MM.1S (cell line): ENCODE data around the gene WNK2.

Source experiments
- DNase-seq: peaks from one replicate; pipeline ENCODE4 v3.0.0-alpha.2; 2015
- H2AFZ ChIP-seq: fragments of 300-600 bp; sonication (generic); 2 replicates; pipeline ENCODE4 v1.6.0; 2016; ENCODE audit warnings: antibody characterized with exemption, low read length
- H3F3A ChIP-seq: fragments of 300-600 bp; sonication (generic); 2 replicates; pipeline ENCODE4 v1.6.1; 2016; ENCODE audit warnings: mild to moderate bottlenecking, antibody characterized with exemption, low read length, moderate library complexity, mixed read lengths; ENCODE audit not compliant: insufficient read depth
- H3K27ac ChIP-seq: fragments of 300-600 bp; sonication (generic); 2 replicates; pipeline ENCODE4 v1.5.1; 2016; ENCODE audit warnings: mild to moderate bottlenecking, low read length
- H3K27me3 ChIP-seq: fragments of 300-600 bp; sonication (generic); replicated peaks from 2 replicates; pipeline ENCODE4 v1.6.0; 2016; ENCODE audit warnings: low read length; ENCODE audit not compliant: insufficient read depth
- H3K36me3 ChIP-seq: fragments of 300-600 bp; sonication (generic); replicated peaks from 2 replicates; pipeline ENCODE4 v1.6.1; 2016; ENCODE audit warnings: mild to moderate bottlenecking, low read length, mixed read lengths; ENCODE audit not compliant: insufficient read depth
- H3K4me1 ChIP-seq: fragments of 300-600 bp; sonication (generic); 2 replicates; pipeline ENCODE4 v1.6.1; 2016; ENCODE audit warnings: low read length, mixed read lengths
- H3K4me2 ChIP-seq: fragments of 300-600 bp; sonication (generic); 2 replicates; pipeline ENCODE4 v1.6.0; 2016; ENCODE audit warnings: low read depth, low read length
- H3K4me3 ChIP-seq: fragments of 300-600 bp; sonication (generic); 2 replicates; pipeline ENCODE4 v1.5.1; 2016; ENCODE audit warnings: low read length, mixed read lengths
- H3K79me2 ChIP-seq: fragments of 300-600 bp; sonication (generic); 2 replicates; pipeline ENCODE4 v1.6.1; 2016; ENCODE audit warnings: mixed run types, low read length, mixed read lengths
- H3K9ac ChIP-seq: fragments of 300-600 bp; sonication (generic); 2 replicates; pipeline ENCODE4 v1.6.1; 2016; ENCODE audit warnings: low read length, mixed read lengths
- H3K9me2 ChIP-seq: fragments of 300-600 bp; sonication (generic); replicated peaks from 2 replicates; pipeline ENCODE4 v1.6.1; 2016; ENCODE audit warnings: mild to moderate bottlenecking, low read length, mixed read lengths; ENCODE audit not compliant: insufficient read depth
- H3K9me3 ChIP-seq: fragments of 300-600 bp; sonication (generic); replicated peaks from 2 replicates; pipeline ENCODE4 v1.6.1; 2016; ENCODE audit warnings: mild to moderate bottlenecking, low read length, mixed read lengths; ENCODE audit not compliant: insufficient read depth
- H4K20me1 ChIP-seq: fragments of 300-600 bp; sonication (generic); 2 replicates; pipeline ENCODE4 v1.6.1; 2016; ENCODE audit warnings: mild to moderate bottlenecking, low read length, moderate library complexity, mixed read lengths; ENCODE audit not compliant: insufficient read depth
- CTCF ChIP-seq: fragments of 300-600 bp; sonication (generic); IDR thresholded peaks from 2 replicates; pipeline ENCODE4 v1.5.1; 2016; ENCODE audit warnings: antibody characterized with exemption, low read length, mixed read lengths
- EZH2 ChIP-seq: fragments of 300-600 bp; sonication (generic); optimal IDR thresholded peaks from 2 replicates; pipeline ENCODE3; 2017; ENCODE audit warnings: low read depth, mild to moderate bottlenecking, antibody characterized with exemption, low read length, mixed read lengths
- EZH2phosphoT487 ChIP-seq: fragments of 300-600 bp; sonication (generic); IDR thresholded peaks from 2 replicates; pipeline ENCODE4 v1.6.1; 2018; ENCODE audit warnings: antibody characterized with exemption, low read length

The WNK2 gene

DNA sequence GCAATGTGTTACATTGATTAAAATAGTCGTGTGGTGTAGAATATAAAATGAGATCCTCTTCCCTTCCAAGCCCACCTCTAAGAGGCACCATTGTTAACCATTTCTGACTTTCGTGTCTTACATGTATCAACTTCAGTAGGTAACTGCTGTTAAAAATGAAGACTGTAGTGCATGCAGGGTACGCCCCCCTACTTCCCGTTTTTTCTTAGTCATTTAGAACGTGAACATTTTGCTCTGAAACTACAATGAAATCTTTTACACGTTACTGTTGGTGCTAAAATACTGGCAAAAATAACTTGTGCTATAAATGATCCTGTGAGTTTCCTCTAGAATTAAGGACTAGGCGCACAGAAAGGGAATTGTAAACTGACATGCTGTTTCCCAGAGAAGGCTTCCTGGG lies 41.5 kb downstream of the WNK2 start:
- Histone ChIP-seq H3K9me3 (no peaks in the 10 kb centered on the region), H3K4me1 (no peaks in the 10 kb centered on the region), H3K9me2 (no peaks in the 10 kb centered on the region), H3K4me3 (no peak overlapping the region), H3K27me3 (no peaks in the 10 kb centered on the region), H3K79me2 (no peaks in the 10 kb centered on the region), H3K9ac (no peak overlapping the region), H3K4me2 (no peak overlapping the region), H3F3A (no peaks in the 10 kb centered on the region), H4K20me1 (no peaks in the 10 kb centered on the region), H3K36me3 (no peaks in the 10 kb centered on the region), H3K27ac (no peak overlapping the region), H2AFZ (no peak overlapping the region)
- no peak for DNase-seq
- TF ChIP-seq CTCF, result no peak
- no peak for TF ChIP-seq EZH2phosphoT487
- no peak for TF ChIP-seq EZH2

- Histone ChIP-seq H3K79me2 (no peaks in the 10 kb centered on the region), H3K9ac (no peak overlapping the region), H3K4me1 (no peaks in the 10 kb centered on the region), H3K36me3 (no peaks in the 10 kb centered on the region), H3K27me3 (no peaks in the 10 kb centered on the region), H3K9me2 (no peaks in the 10 kb centered on the region), H3K9me3 (no peaks in the 10 kb centered on the region), H3K4me2 (no peak overlapping the region), H2AFZ (no peak overlapping the region), H4K20me1 (no peaks in the 10 kb centered on the region), H3F3A (no peaks in the 10 kb centered on the region), H3K4me3 (no peak overlapping the region), H3K27ac (no peak overlapping the region)
- TF ChIP-seq EZH2phosphoT487 (no peak), EZH2 (no peak), CTCF (no peak)
- no peak for DNase-seq
Measured at GRCh38 chr9:93225892-93226291, 42.0 kb downstream of the WNK2 start.

DNA sequence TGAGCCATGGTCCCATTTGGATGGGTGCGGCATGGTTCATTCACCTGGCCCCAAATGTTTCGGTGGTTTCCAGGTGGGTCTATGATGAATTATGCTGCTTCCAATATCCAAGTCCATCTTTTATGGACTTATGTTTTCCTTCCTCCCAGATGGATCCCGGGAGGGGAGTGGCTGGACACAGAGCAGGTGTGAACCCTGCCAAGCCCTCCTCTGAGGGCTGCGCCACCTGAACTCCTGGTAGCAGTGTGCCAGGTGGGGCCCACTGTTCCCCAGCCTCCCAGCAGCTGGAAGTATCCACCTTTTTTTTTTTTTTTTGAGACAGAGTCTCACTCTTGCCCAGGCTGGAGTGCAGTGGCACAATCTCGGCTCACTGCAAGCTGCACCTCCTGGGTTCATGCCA lies 42.9 kb downstream of the WNK2 start:
- H3K9ac ChIP-seq, result no peak overlapping the region
- no peaks in the 10 kb centered on the region for H3K4me1 ChIP-seq
- H2AFZ ChIP-seq, result no peak overlapping the region
- H3K79me2 ChIP-seq, result no peaks in the 10 kb centered on the region
- DNase-seq, result no peak
- H3K36me3 ChIP-seq, result no peaks in the 10 kb centered on the region
- no peaks in the 10 kb centered on the region for H3K9me2 ChIP-seq
- H3F3A ChIP-seq, result no peaks in the 10 kb centered on the region
- H3K9me3 ChIP-seq, result no peaks in the 10 kb centered on the region
- no peak overlapping the region for H3K27ac ChIP-seq
- H3K27me3 ChIP-seq, result no peaks in the 10 kb centered on the region
- no peak overlapping the region for H3K4me2 ChIP-seq
- no peak for TF ChIP-seq CTCF
- TF ChIP-seq EZH2, result no peak
- no peak for TF ChIP-seq EZH2phosphoT487
- no peak overlapping the region for H3K4me3 ChIP-seq
- no peaks in the 10 kb centered on the region for H4K20me1 ChIP-seq
